Measurements from ENCODE around the gene SLC2A4. TPM values are rescaled to one million over a fixed set of nuclear protein-coding genes. Genes with fewer than 3 reads are reported as not detected.

Gene SLC2A4
- total RNA-seq, 1 experiment from 2014 or later, result 0.19 TPM

- Mint-ChIP-seq H3K27me3 (ENCODE audit: unreplicated experiment) (peaks cover 12% of the 10 kb centered on the region), H3K4me3 (ENCODE audit: low read depth, unreplicated experiment) (no peak overlapping the region), H3K36me3 (ENCODE audit: insufficient read depth, unreplicated experiment) (peaks cover 8% of the 10 kb centered on the region), H3K9me3 (ENCODE audit: low read depth, unreplicated experiment) (no peaks in the 10 kb centered on the region), H3K27ac (ENCODE audit: unreplicated experiment) (no peak overlapping the region), H3K4me1 (ENCODE audit: low read depth, unreplicated experiment) (peaks cover 15% of the 10 kb centered on the region)
- no TSS peak for BruUV-seq (replicated peaks)
- CTCF ChIA-PET, result no interaction called here
- DNase-seq, result no peak
- TF ChIP-seq, protein P1, sequence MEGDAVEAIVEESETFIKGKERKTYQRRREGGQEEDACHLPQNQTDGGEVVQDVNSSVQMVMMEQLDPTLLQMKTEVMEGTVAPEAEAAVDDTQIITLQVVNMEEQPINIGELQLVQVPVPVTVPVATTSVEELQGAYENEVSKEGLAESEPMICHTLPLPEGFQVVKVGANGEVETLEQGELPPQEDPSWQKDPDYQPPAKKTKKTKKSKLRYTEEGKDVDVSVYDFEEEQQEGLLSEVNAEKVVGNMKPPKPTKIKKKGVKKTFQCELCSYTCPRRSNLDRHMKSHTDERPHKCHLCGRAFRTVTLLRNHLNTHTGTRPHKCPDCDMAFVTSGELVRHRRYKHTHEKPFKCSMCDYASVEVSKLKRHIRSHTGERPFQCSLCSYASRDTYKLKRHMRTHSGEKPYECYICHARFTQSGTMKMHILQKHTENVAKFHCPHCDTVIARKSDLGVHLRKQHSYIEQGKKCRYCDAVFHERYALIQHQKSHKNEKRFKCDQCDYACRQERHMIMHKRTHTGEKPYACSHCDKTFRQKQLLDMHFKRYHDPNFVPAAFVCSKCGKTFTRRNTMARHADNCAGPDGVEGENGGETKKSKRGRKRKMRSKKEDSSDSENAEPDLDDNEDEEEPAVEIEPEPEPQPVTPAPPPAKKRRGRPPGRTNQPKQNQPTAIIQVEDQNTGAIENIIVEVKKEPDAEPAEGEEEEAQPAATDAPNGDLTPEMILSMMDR (IDR thresholded peaks at IDR 0.05; ENCODE audit: unreplicated experiment), result no peak
- intact Hi-C loops (cut with micrococcal nuclease; ENCODE audit: unreplicated experiment), result loop anchor here (2.0 kb wide), 1 partner anchor 13 kb away; the partner anchor contains the start of gene SLC2A4
Measured at GRCh38 chr17:7293816-7294613, 12.5 kb downstream of the SLC2A4 start.

- DNase-seq, result peak; percentile 68
- H3K36me3 Mint-ChIP-seq (ENCODE audit: insufficient read depth, unreplicated experiment), result peaks cover 8% of the 10 kb centered on the region
- TF ChIP-seq, protein P1 (IDR thresholded peaks at IDR 0.05; ENCODE audit: unreplicated experiment), result no peak
- no peaks in the 10 kb centered on the region for H3K9me3 Mint-ChIP-seq (ENCODE audit: low read depth, unreplicated experiment)
- H3K4me3 Mint-ChIP-seq (ENCODE audit: low read depth, unreplicated experiment), result peak within 1 kb of the TSS; percentile 46
- no TSS peak for BruUV-seq (replicated peaks)
- peaks cover 15% of the 10 kb centered on the region for H3K4me1 Mint-ChIP-seq (ENCODE audit: low read depth, unreplicated experiment)
- CTCF ChIA-PET, result no interaction called here
- intact Hi-C loops (cut with micrococcal nuclease; ENCODE audit: unreplicated experiment), result loop anchor here (2.0 kb wide), 1 partner anchor 14 kb away; the partner anchor contains the start of gene SLC2A4
- H3K27ac Mint-ChIP-seq (ENCODE audit: unreplicated experiment), result no peak within 1 kb of the TSS
- H3K27me3 Mint-ChIP-seq (ENCODE audit: unreplicated experiment), result peaks cover 15% of the 10 kb centered on the region
Measured at GRCh38 chr17:7294614-7295153, 13.2 kb downstream of the SLC2A4 start, which contains the start of gene YBX2. TSS of gene YBX2 (minus strand) at chr17:7294639. CDS start at chr17:7294500, 139 bp downstream.

GRCh38 chr17:7295230-7296180 is 14.0 kb downstream of the SLC2A4 start:
- Mint-ChIP-seq H3K4me1 (ENCODE audit: low read depth, unreplicated experiment) (peaks cover 15% of the 10 kb centered on the region), H3K4me3 (ENCODE audit: low read depth, unreplicated experiment) (peak overlapping the region; percentile 52), H3K36me3 (ENCODE audit: insufficient read depth, unreplicated experiment) (peaks cover 7% of the 10 kb centered on the region), H3K9me3 (ENCODE audit: low read depth, unreplicated experiment) (no peaks in the 10 kb centered on the region), H3K27ac (ENCODE audit: unreplicated experiment) (no peak overlapping the region), H3K27me3 (ENCODE audit: unreplicated experiment) (peaks cover 23% of the 10 kb centered on the region)
- CTCF ChIA-PET, result interaction anchor here (0.9 to 1.4 kb wide), 5 partner anchors 15 to 75 kb away, joined by 3 to 14 read pairs (median 7); partner anchors contain the start of genes GABARAP, NEURL4 and SLC2A4
- intact Hi-C loops (cut with micrococcal nuclease; ENCODE audit: unreplicated experiment), result loop anchor here (2.0 kb wide), 1 partner anchor 15 kb away; the partner anchor contains the start of gene SLC2A4
- no peak for DNase-seq
- TF ChIP-seq, protein P1 (IDR thresholded peaks at IDR 0.05; ENCODE audit: unreplicated experiment), result no peak
- BruUV-seq (replicated peaks), result no TSS peak

Data from Calu3 (cell line).